ENCODE data around the gene AK2.
"Not testable (repeated sequence)": the region's sequence is repeated elsewhere in the genome, so short reads cannot be mapped to it uniquely, and the experiment has no call there.

The AK2 gene

GRCh38 chr1:33050221-33051076 is 13.8 kb upstream of the AK2 start:
- DNase-seq, result no peak

DNA sequence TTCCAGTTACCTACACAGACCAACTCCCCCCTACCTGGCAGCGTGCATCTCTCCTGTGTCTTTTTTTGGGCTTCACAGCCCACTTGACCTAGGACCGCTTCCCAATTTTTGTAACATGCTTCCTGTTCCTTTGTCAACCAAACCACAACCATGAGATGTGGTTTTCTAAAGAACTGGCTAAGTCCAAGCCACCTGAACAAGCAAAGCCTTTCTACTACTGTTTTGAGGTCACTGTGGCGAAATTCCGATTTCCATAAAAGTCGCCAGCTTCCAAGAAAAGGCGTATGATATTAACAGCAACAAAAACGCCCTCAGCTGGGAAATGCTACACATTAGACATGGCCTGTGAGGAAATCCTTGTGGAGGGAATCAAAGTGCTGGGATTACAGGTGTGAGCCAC is 12.7 kb upstream of the AK2 start:
- no peak for DNase-seq

GRCh38 chr1:33048426-33048825 is 11.7 kb upstream of the AK2 start:
- no peak for DNase-seq

DNA sequence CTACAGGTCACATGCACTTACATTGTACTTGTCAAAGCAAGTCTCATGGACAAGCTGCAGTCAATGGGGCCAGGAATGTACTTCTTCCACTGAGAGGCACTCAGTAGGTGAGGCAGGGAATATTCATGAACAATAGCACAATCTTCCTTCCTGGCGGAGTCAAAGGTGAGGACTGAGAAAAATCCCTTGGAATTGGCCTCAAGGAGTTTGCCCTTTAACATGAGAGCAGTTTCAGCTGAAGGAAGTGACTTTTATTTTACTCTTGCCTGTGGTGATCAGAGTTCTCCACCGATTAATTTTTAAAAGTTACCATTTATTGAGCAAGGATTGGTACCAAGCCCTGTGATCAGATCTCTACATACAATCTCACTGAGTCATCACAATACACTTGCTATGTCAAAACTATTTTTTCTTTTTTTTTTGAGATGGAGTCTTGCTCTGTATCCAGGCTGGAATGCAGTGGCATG is 11.2 kb upstream of the AK2 start:
- no peak for DNase-seq

DNA sequence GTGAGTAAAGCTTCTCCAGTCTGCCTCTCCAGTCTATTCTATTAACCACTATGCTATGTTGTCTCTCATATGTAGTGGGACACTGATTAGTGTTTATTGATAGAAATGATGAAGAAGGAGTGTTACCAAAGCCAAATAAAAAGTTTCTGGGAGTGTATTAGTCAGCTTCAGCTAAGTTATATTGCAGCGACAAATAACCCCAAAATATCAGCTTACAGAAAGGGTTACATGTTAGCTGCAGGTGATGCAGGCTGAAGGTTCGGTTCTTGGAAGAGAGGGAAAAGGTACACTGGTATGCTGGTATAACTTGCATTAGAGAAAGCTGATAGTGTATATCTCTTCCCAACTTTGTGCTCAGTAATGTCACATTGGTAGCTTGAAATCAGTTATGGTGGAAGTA is 10.6 kb upstream of the AK2 start:
- DNase-seq, result no peak

GRCh38 chr1:33046234-33046633 is 9.6 kb upstream of the AK2 start:
- DNase-seq, result not testable (repeated sequence)

DNA sequence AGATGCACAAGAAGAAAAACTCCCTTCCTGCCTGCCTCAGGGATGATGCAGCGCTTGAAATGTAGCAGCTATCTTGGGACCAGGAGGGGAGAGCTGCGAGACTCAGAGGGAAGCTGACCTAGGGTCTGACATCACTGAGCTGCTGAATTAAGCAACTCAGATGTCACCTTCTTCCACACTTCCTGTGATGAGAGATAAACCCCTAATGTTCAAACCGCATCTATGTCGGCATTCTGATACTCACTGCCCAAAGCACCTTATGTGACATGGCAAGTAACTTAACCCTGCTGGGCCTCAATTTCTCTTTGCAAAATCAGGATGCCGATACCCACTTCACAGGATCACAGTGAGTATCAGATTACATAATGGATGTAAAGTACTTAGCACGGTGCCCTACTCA is 9.1 kb upstream of the AK2 start:
- no peak for DNase-seq

- no peak for DNase-seq
Observed at GRCh38 chr1:33045246-33045645, 8.6 kb upstream of the AK2 start.

DNA sequence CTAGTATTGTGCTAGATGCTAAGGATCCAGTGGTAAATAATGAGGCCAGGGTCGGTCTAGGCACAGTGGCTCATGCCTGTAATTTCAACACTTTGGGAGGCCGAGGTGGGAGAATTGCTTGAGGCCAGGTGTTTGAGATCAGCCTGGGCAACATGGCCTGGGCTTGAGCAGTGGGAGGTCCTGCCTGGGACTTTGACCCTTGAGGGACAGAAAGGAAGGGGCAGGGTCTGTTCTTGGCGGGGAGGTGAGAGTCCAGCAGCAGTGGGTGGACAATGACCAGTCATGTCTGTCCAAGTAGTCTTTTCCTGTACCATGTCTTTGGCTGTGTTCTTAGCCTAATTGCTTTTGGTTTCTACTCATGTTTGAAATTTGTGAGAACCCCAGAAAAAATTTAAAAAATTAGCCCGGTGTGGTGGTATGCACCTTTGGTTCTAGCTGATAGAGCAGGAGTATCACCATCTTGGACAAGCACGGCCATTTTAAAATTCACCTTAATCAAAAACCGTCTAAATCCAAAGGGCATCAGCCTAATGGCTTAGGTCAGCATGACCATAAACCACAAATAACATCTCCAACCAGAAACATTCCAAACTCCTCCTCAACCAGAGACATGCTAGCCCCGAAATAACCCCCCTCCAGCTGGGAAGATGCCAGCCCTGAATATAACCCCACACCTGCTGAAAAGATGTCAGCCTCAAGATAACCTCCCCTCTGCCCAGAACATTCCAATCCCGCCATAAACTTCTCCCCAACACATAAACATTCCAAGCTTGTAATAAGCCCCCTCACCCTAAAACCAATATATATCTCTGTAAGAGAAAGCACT is 6.8 kb upstream of the AK2 start:
- DNase-seq, result no peak

- DNase-seq, result no peak
Observed at GRCh38 chr1:33042831-33043230, 6.1 kb upstream of the AK2 start.

GRCh38 chr1:33041026-33041425 is 4.3 kb upstream of the AK2 start:
- no peak for DNase-seq

DNA sequence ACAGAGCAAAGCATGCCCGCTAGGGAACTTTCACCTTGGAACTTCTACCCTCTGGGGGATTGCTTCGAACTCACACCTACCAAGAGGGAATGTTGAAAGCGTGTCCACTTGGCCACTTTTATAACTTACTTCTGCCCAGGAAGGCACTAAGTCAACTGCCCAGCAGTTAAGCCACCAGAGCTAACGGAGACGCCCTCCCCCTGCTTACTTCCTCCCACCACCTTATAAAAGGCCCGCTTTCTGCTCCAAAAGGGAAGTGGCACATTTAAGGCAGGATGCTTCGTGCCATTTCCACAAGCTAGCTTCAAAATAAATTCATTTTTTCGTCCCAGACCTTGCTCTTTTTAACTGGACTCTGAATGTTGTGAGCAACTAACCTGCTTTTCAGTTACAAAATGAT is 3.2 kb upstream of the AK2 start:
- DNase-seq, result no peak

DNA sequence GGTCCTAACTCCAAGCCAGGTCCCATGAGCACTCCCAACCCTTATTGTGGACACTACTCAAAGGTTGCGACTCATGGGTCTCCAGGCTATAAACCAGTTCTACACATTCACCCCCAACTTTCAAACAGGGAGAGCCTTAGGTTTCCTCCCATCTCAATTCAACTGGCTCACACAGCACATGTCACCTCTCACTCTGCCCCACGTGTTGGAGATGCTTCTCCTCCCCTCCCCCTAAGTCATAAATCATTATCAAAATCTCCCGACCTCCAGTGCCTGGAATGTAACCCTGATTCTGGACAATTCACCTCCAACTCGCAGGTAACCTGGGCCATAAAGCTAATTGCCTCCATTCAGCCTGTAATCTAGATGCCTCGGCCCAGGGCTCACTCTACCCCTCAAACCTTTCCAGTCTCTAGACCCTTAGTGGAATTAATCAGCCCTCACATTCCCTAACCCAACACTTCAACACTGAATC is 595 bp downstream of the AK2 start:
- DNase-seq, result no peak

GRCh38 chr1:33032126-33032869 is 4.4 kb downstream of the AK2 start:
- DNase-seq, result no peak

GRCh38 chr1:33031506-33031905 is 5.2 kb downstream of the AK2 start:
- no peak for DNase-seq

DNA sequence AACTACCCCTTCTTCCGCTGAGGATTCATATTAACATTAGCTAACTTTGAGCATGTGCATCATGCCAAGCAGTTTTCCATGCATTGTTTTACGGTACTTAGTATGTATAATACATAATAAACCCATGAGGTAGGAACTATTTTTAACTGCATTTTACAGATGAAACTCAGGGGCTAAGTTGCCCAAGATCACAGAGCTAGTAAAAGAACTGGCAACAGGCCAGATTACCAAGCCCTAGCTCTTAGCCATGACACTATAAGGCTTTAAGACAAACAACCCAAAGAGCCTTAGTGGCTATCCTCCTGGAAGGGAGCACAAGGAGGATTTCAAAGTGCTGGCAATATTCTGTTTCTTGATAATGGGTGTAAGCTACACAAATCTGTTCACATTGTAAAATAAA is 6.1 kb downstream of the AK2 start:
- no peak for DNase-seq

GRCh38 chr1:33029921-33030320 is 6.8 kb downstream of the AK2 start:
- no peak for DNase-seq

- DNase-seq, result no peak
Observed at GRCh38 chr1:33029209-33029608, 7.5 kb downstream of the AK2 start.

- DNase-seq, result no peak
Observed at GRCh38 chr1:33025761-33026160, 10.9 kb downstream of the AK2 start.

- DNase-seq, result no peak
Observed at GRCh38 chr1:33025180-33025569, 11.5 kb downstream of the AK2 start.

DNA sequence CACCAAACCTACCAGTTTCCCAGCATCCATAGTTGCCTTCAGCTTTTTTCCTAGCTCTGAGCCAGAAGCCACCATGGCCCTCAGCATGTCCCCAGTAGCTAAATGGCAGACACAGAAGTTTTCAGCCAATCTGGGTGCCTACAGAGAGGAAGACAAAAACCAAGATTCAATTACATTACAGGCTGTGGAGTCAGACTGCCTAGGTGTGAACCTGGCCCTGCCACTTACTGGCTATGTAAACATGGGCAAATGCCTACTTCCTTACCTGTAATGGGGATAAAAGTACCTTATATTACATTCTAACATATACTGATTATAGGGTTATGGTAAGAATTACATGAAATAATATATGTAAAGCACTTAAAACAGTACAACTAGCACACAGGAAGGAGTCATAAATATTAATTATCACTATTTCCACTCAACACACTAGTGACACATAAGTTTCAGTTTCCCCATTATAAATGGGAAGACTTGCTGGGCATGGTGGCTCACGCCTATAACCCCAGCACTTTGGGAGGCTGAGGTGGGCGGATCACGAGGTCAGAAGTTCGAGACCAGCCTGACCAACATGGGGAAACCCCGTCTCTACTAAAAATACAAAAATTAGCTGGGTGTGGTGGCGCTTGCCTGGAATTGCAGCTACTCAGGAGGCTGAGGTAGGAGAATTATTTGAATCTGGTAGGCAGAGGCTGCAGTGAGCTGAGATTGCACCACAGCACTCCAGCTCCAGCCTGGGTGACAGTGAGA is 12.1 kb downstream of the AK2 start:
- DNase-seq, result not testable (repeated sequence)

- DNase-seq, result no peak
Observed at GRCh38 chr1:33022650-33023200, 14.0 kb downstream of the AK2 start.
